Muscle of leg (tissue), 11 donors: ENCODE data around the gene HDAC10. TPM values are rescaled to one million over a fixed set of nuclear protein-coding genes. Genes with fewer than 3 reads are reported as not detected.
"Not testable (repeated sequence)": the region's sequence is repeated elsewhere in the genome, so short reads cannot be mapped to it uniquely, and the experiment has no call there.

Experiments used
- DNase-seq: peaks from one replicate; pipeline ENCODE4 v3.0.0; 2013
- H3K27ac ChIP-seq: one replicate; pipeline ENCODE4 v1.5.1; 2013; ENCODE audit warnings: mild to moderate bottlenecking, low read length, control low read depth
- H3K27me3 ChIP-seq: one replicate; pipeline ENCODE4 v1.6.1; 2013; ENCODE audit warnings: low read length; ENCODE audit not compliant: control insufficient read depth, insufficient read depth
- H3K36me3 ChIP-seq: one replicate; pipeline ENCODE4 v1.6.1; 2013; ENCODE audit warnings: low read length; ENCODE audit not compliant: control insufficient read depth, insufficient read depth
- H3K4me1 ChIP-seq: one replicate; pipeline ENCODE4 v1.6.1; 2013; ENCODE audit warnings: low read length; ENCODE audit not compliant: control insufficient read depth, insufficient read depth
- H3K4me3 ChIP-seq: one replicate; pipeline ENCODE4 v1.5.1; 2013; ENCODE audit warnings: low read length, control low read depth
- H3K9me3 ChIP-seq: replicated peaks from 2 replicates; pipeline ENCODE4 v1.6.1; 2013; ENCODE audit warnings: low read depth, low read length; ENCODE audit not compliant: control insufficient read depth
- WGBS: methylation state at CpG from one replicate; pipeline ENCODE4 v1.1.5; 2013; ENCODE audit warnings: missing lambda C conversion rate; ENCODE audit not compliant: insufficient coverage; 5-methylcytosine and 5-hydroxymethylcytosine counted together
- polyA plus RNA-seq, 8 donors: library from polyadenylated mRNA; unstranded; fragments of 120-200 nt; gene quantifications; one replicate each; pipeline versions ENCODE4 v1.2.1 to v1.2.3, GENCODE V29; 2013; ENCODE audit warnings: inconsistent platforms in 1 of 8, low replicate concordance in 1 of 8; ENCODE audit not compliant: insufficient read length in 8 of 8, insufficient read depth in 1 of 8
- total RNA-seq: library from RNA; stranded (reverse); fragments of 120-200 nt; gene quantifications from one replicate; pipeline ENCODE4 v1.2.4, GENCODE V29; 2013

The HDAC10 gene
- total and polyA plus RNA-seq, 9 donors: 10.8 to 23.7 (median 15.3) TPM

GRCh38 chr22:50205781-50206569, 45.1 kb downstream of the HDAC10 start:
- Histone ChIP-seq H3K4me3 (no peak overlapping the region), H3K27me3 (no peaks in the 10 kb centered on the region), H3K27ac (no peak overlapping the region), H3K36me3 (peaks cover 69% of the 10 kb centered on the region), H3K9me3 (no peaks in the 10 kb centered on the region), H3K4me1 (peaks cover 33% of the 10 kb centered on the region)
- WGBS: 88% methylated on average over 45 of the region's 45 CpGs
- no peak for DNase-seq

- H3K27ac ChIP-seq, H3K9me3 ChIP-seq, DNase-seq, H3K4me3 ChIP-seq, H3K27me3 ChIP-seq: not testable (repeated sequence)
- H3K4me1 ChIP-seq: peaks cover 36% of the 10 kb centered on the region
- 92% methylated on average over 8 of the region's 9 CpGs for WGBS
- peaks cover 60% of the 10 kb centered on the region for H3K36me3 ChIP-seq
These were observed 46.1 kb downstream of the HDAC10 start for GRCh38 chr22:50204998-50205397.

GRCh38 chr22:50204571-50204970, 46.5 kb downstream of the HDAC10 start:
- Histone ChIP-seq H3K4me1 (peaks cover 39% of the 10 kb centered on the region), H3K27me3 (no peaks in the 10 kb centered on the region), H3K4me3 (no peak overlapping the region), H3K9me3 (no peaks in the 10 kb centered on the region), H3K36me3 (peaks cover 57% of the 10 kb centered on the region), H3K27ac (no peak overlapping the region)
- 91% methylated on average over 4 of the region's 7 CpGs for WGBS
- no peak for DNase-seq

DNA sequence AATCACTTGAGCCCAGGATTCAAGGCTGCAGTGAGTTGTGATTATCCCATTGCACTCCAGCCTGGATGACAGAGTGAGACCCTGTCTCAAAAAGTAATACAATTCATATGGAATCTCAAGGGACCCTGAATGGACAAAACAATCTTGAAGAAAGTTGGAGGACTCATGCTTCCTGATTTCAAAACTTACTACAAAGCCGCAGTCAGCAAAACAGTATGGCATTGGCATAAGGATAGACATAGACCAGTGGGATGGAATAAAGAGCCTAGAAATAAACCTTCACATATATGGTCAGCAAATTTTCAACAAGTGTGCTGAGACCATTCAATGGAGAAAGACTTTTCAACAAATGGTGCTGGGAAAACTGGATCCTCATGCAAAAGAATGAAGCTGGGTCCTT, 47.8 kb downstream of the HDAC10 start:
- Histone ChIP-seq H3K36me3 (peaks cover 55% of the 10 kb centered on the region), H3K27ac (no peak overlapping the region), H3K4me3 (no peak overlapping the region), H3K9me3 (no peaks in the 10 kb centered on the region), H3K4me1 (peaks cover 30% of the 10 kb centered on the region), H3K27me3 (no peaks in the 10 kb centered on the region)
- DNase-seq: no peak
- WGBS: no CpG with 5 or more reads among the region's 1 CpG

- DNase-seq: no peak
- H3K27me3 ChIP-seq: no peaks in the 10 kb centered on the region
- 65% methylated on average over 7 of the region's 13 CpGs for WGBS
- no peak overlapping the region for H3K27ac ChIP-seq
- H3K4me1 ChIP-seq: peaks cover 21% of the 10 kb centered on the region
- H3K9me3 ChIP-seq: no peaks in the 10 kb centered on the region
- peak overlapping the region; percentile 59 for H3K4me3 ChIP-seq
- peaks cover 50% of the 10 kb centered on the region for H3K36me3 ChIP-seq
These were observed 48.9 kb downstream of the HDAC10 start for GRCh38 chr22:50202130-50202666.

DNA sequence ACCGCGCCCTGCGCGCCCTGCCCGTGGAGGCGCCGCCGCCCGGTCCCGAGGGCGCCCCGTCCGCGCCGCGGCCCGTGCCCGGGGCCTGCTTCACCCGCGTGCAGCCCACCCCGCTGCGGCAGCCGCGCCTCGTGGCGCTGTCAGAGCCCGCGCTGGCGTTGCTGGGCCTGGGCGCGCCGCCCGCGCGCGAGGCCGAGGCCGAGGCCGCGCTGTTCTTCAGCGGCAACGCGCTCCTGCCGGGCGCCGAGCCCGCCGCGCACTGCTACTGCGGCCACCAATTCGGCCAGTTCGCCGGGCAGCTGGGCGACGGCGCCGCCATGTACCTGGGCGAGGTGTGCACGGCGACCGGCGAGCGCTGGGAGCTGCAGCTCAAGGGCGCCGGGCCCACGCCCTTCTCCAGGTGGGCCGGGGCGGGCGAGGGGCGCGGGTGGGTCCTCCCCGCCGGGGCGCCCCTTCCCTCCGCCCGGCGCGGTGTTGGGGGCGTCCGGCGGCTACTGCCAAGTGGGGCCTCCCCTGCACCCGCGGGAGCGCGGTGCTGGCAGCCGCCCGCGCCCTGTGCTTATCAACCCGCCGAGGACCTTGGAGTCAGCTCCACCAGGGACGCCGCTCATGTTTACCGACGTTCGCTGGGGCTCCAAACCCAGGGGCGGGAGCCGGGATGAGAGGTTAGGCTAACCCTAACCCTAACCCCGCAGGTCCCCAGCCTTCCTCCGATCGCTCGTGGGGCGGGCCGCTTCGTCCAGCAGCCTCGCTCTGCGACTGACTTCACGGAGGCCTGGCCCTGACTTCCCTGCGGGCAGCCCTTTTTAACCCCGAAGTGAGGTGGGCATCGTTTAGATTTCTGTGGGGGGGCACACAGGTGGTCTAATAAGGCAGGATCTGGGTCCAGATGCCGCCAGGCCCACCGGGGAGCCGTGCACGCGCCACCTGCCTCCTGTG, 49.6 kb downstream of the HDAC10 start:
- Histone ChIP-seq H3K4me1 (peaks cover 19% of the 10 kb centered on the region), H3K27ac (no peak overlapping the region), H3K36me3 (peaks cover 44% of the 10 kb centered on the region), H3K4me3 (peak overlapping the region; percentile 59), H3K9me3 (no peaks in the 10 kb centered on the region), H3K27me3 (no peaks in the 10 kb centered on the region)
- no peak for DNase-seq
- under 1% methylated on average over 96 of the region's 115 CpGs for WGBS

- peak within 1 kb of the TSS; percentile 59 for H3K4me3 ChIP-seq
- H3K36me3 ChIP-seq: peaks cover 39% of the 10 kb centered on the region
- H3K4me1 ChIP-seq: peaks cover 16% of the 10 kb centered on the region
- peak; percentile 96 for DNase-seq
- H3K9me3 ChIP-seq: no peaks in the 10 kb centered on the region
- H3K27ac ChIP-seq: no peak within 1 kb of the TSS
- WGBS: under 1% methylated on average over 98 of the region's 105 CpGs
- H3K27me3 ChIP-seq: no peaks in the 10 kb centered on the region
These were observed 50.4 kb downstream of the HDAC10 start, which contains the start of gene SELENOO for GRCh38 chr22:50200461-50201190. Gene SELENOO (plus strand): TSS chr22:50201011. CDS start chr22:50201037, 26 bp downstream.

DNA sequence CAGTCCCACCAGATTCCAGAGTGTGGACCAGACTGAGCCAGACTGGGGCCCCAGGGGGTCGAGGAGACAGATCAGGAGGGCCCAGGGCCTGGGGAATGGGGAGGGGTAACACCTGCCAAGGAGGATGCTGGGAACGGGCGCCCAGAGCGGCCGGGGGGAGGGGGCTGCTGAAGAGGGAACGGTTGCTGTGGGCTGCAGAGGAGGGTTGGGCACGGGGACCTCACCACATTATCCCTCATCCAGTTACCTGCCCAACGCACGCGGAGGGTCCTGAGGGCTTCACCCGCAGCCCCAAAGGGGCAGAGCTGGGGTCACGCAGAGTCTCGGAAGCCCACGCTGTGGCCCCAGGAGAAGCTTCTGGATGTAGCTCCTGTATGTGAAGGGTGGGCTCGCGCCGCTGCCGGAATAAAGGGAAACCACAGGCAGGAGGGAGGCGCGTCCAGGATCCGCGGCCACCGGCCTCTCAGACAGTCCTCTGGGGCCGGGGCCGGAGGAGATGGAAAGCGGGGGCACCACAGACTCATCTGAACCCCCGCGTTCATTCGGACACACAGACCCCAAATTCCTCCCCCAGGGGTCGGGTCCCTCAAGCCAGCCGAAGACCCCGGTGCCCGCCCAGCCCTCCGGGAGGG, 51.1 kb downstream of the HDAC10 start:
- H3K4me1 ChIP-seq: peaks cover 16% of the 10 kb centered on the region
- WGBS: 3% methylated on average over 23 of the region's 34 CpGs
- no peaks in the 10 kb centered on the region for H3K9me3 ChIP-seq
- H3K4me3 ChIP-seq: peak overlapping the region; percentile 53
- H3K27ac ChIP-seq: no peak overlapping the region
- peaks cover 42% of the 10 kb centered on the region for H3K36me3 ChIP-seq
- H3K27me3 ChIP-seq: no peaks in the 10 kb centered on the region
- DNase-seq: no peak

GRCh38 chr22:50199251-50199721, 51.8 kb downstream of the HDAC10 start:
- Histone ChIP-seq H3K9me3 (no peaks in the 10 kb centered on the region), H3K4me1 (peaks cover 16% of the 10 kb centered on the region), H3K36me3 (peaks cover 44% of the 10 kb centered on the region), H3K27ac (no peak overlapping the region), H3K27me3 (no peaks in the 10 kb centered on the region), H3K4me3 (no peak overlapping the region)
- no peak for DNase-seq
- WGBS: 66% methylated on average over 12 of the region's 18 CpGs
